MM.1S (cell line): Measurements from ENCODE around the gene PI4KA.

Experiments used
- CTCF ChIP-seq: fragments of 300-600 bp; sonication (generic); IDR thresholded peaks from 2 replicates; pipeline ENCODE4 v1.5.1; 2016; ENCODE audit warnings: antibody characterized with exemption, low read length, mixed read lengths
- EZH2 ChIP-seq: fragments of 300-600 bp; sonication (generic); optimal IDR thresholded peaks from 2 replicates; pipeline ENCODE3; 2017; ENCODE audit warnings: low read depth, mild to moderate bottlenecking, antibody characterized with exemption, low read length, mixed read lengths
- EZH2phosphoT487 ChIP-seq: fragments of 300-600 bp; sonication (generic); IDR thresholded peaks from 2 replicates; pipeline ENCODE4 v1.6.1; 2018; ENCODE audit warnings: antibody characterized with exemption, low read length

- no peak for TF ChIP-seq CTCF
- TF ChIP-seq EZH2: no peak
- TF ChIP-seq EZH2phosphoT487: no peak
Measured at GRCh38 chr22:20782083-20782482, 76.5 kb downstream of the PI4KA start.
